ENCODE results near the gene SDCBP2. TPM values are rescaled to one million over a fixed set of nuclear protein-coding genes. Genes with fewer than 3 reads are reported as not detected.

Gene SDCBP2
- total and polyA plus RNA-seq, 2 of the 8 experiments (the other 6 are each of a cell fraction or from before 2014, with no cell fraction given) = 4.2 to 6.7 TPM

- H2BK5ac ChIP-seq (ENCODE audit: low read depth, low read length) = no peak overlapping the region
- H3K23me2 ChIP-seq (ENCODE audit: low read depth, low read length) = no peaks in the 10 kb centered on the region
- H3K18ac ChIP-seq (ENCODE audit: extremely low read depth, low read length) = no peak overlapping the region
- H3K79me1 ChIP-seq (ENCODE audit: low read depth, low read length) = no peaks in the 10 kb centered on the region
- H4K5ac ChIP-seq (ENCODE audit: insufficient read length, low read depth, low read length) = no peak overlapping the region
- H4K20me1 ChIP-seq (replicated peaks in 1 of 2; ENCODE audit: control insufficient read depth in 1 of 2, insufficient read depth in 2 of 2, low read length in 2 of 2) = no peaks in the 10 kb centered on the region
- H2BK12ac ChIP-seq (ENCODE audit: low read depth, low read length) = no peak overlapping the region
- POLR2A ChIA-PET (ENCODE audit: partially characterized antibody) = interaction anchor here (0.8 to 1.2 kb wide), 2 partner anchors 21 to 160 kb away, joined by 3 read pairs; partner anchors contain the start of gene NSFL1C
- no peak overlapping the region for H3K23ac ChIP-seq (ENCODE audit: insufficient read length)
- no peak overlapping the region for H3K27ac ChIP-seq (ENCODE audit: low read depth, low read length)
- DNase-seq (ENCODE audit: low read depth in 1 of 2, low spot score in 2 of 2) (no peak), FAIRE-seq (no peak)
- CTCF ChIA-PET (ENCODE audit: partially characterized antibody) = interaction anchor here (0.5 to 2.1 kb wide), 6 partner anchors 9 to 131 kb away, joined by 3 to 7 read pairs (median 3); no protein-coding TSS in a partner anchor
- no peak overlapping the region for H3K56ac ChIP-seq (replicated peaks; ENCODE audit: insufficient read length, low read depth, low read length)
- no peak overlapping the region for H2BK15ac ChIP-seq (ENCODE audit: low read length)
- no peaks in the 10 kb centered on the region for H3K27me3 ChIP-seq (replicated peaks in 1 of 4; ENCODE audit: control insufficient read depth in 3 of 4, extremely low read depth in 1 of 4, insufficient read depth in 3 of 4, low read length in 3 of 4)
- H2BK20ac ChIP-seq (ENCODE audit: low read length) = no peak overlapping the region
- H3K4me1 ChIP-seq (replicated peaks in 1 of 4; ENCODE audit: control insufficient read depth in 3 of 4, insufficient read depth in 4 of 4, low read length in 3 of 4) = peaks cover 0 to 2% (median 0%) of the 10 kb centered on the region in 4 experiments; a peak in 4 of 7 replicates
- no peak overlapping the region for H2AFZ ChIP-seq (ENCODE audit: low read length)
- H4K8ac ChIP-seq (ENCODE audit: extremely low read depth, insufficient read depth, low read length) = no peak overlapping the region; the same call in 1 of the 2 replicates
- no peak overlapping the region for H2AK5ac ChIP-seq (ENCODE audit: low read depth, low read length)
- no peak overlapping the region for H2BK120ac ChIP-seq (replicated peaks; ENCODE audit: low read depth, low read length)
- H3K36me3 ChIP-seq (ENCODE audit: control insufficient read depth in 2 of 4, insufficient read depth in 4 of 4, low read length in 3 of 4) = no peaks in the 10 kb centered on the region; a peak in 1 of 8 replicates
- WGBS, 2 experiments (ENCODE audit: extremely low coverage in 1 of 2, insufficient coverage in 1 of 2, insufficient read length in 1 of 2, insufficient replicate concordance in 2 of 2, low coverage in 1 of 2, low lambda C conversion rate in 2 of 2, missing lambda C conversion rate in 1 of 2) = 91% methylated on average over 14 of the region's 14 CpGs; no CpG with 5 or more reads in 1 of the 2 experiments
- no peak overlapping the region; a peak in 1 of 7 replicates for H3K9ac ChIP-seq (replicated peaks in 1 of 4; ENCODE audit: extremely low read depth in 1 of 4, low read depth in 3 of 4, low read length in 3 of 4)
- H3K4ac ChIP-seq (replicated peaks; ENCODE audit: insufficient read length, low read depth, low read length) = no peak overlapping the region
- no peak overlapping the region for H3K4me2 ChIP-seq (ENCODE audit: insufficient read depth in 1 of 2, low read depth in 2 of 2, low read length in 2 of 2)
- no peak overlapping the region for H4K91ac ChIP-seq (replicated peaks; ENCODE audit: insufficient read length, low read length)
- H3K79me2 ChIP-seq (ENCODE audit: control insufficient read depth in 1 of 2, insufficient read depth in 2 of 2, low read length in 2 of 2) = no peaks in the 10 kb centered on the region
- no peak overlapping the region for H3K4me3 ChIP-seq (ENCODE audit: extremely low read depth in 1 of 4, insufficient read depth in 2 of 4, low read depth in 3 of 4, low read length in 4 of 4)
- H3K9me3 ChIP-seq (ENCODE audit: insufficient read depth in 2 of 2, low read depth in 1 of 2, low read length in 1 of 2) = no peaks in the 10 kb centered on the region
- no peak overlapping the region for H3K14ac ChIP-seq (ENCODE audit: insufficient read length)
- TF ChIP-seq EZH2 (IDR thresholded peaks at IDR 0.05; ENCODE audit: low read depth, low read length, severe bottlenecking) (no peak), SP2 (IDR thresholded peaks at IDR 0.05; ENCODE audit: low read length) (no peak), KDM4A (IDR thresholded peaks at IDR 0.05; ENCODE audit: low read depth, low read length, severe bottlenecking) (no peak), SP4 (IDR thresholded peaks at IDR 0.05; ENCODE audit: low read length) (no peak), JUN (IDR thresholded peaks at IDR 0.05; ENCODE audit: low read depth, low read length) (no peak), CBX5 (IDR thresholded peaks at IDR 0.05; ENCODE audit: low read depth, low read length) (no peak), RXRA (IDR thresholded peaks at IDR 0.05; ENCODE audit: insufficient read depth, low read depth, low read length) (no peak), RFX5 (IDR thresholded peaks at IDR 0.05; ENCODE audit: borderline replicate concordance, low read depth, low read length) (no peak), ZNF274 (IDR thresholded peaks at IDR 0.05; ENCODE audit: borderline replicate concordance, extremely low read depth, low read length) (no peak), SUZ12 (IDR thresholded peaks at IDR 0.05; ENCODE audit: low read length) (no peak), PHF8 (conservative IDR thresholded peaks at IDR 0.05; ENCODE audit: low read depth, low read length) (no peak), KDM1A (IDR thresholded peaks at IDR 0.05; ENCODE audit: borderline replicate concordance, low read length) (no peak)
These were observed 22.4 kb downstream of the SDCBP2 start for GRCh38 chr20:1306316-1307135.

Data from H1 (cell line).